WTC11 (cell line): ENCODE measurements around the gene KRTAP10-10. TPM values are rescaled to one million over a fixed set of nuclear protein-coding genes. Genes with fewer than 3 reads are reported as not detected.

Source experiments
- ATAC-seq: fragments of 200-7000 bp; cut with Tn5 transposase; 2 replicates; pipeline ENCODE4 v1.10.0; 2021; ENCODE audit warnings: mild to moderate bottlenecking, moderate library complexity
- CTCF ChIA-PET: fragments of 300-600 bp; sonication (Branson Sonifier 250); formaldehyde crosslinking; loops from one replicate; lab custom pipeline; 2021; ENCODE audit warnings: antibody characterized with exemption; lab: Charles Lee
- POLR2A ChIA-PET: fragments of 350-600 bp; sonication (Branson Sonifier 250); formaldehyde crosslinking; loops from one replicate; lab custom pipeline; 2021; ENCODE audit warnings: antibody characterized with exemption; lab: Charles Lee
- DNase-seq: peaks from one replicate; pipeline ENCODE4 v3.0.0; 2021; ENCODE audit warnings: low spot score
- H3K27ac Mint-ChIP-seq: 2 replicates; pipeline ENCODE4 v1.8.0; 2021; ENCODE audit warnings: mixed read lengths
- H3K27me3 Mint-ChIP-seq: 2 replicates; pipeline ENCODE4 v1.8.0; 2021; ENCODE audit warnings: low read depth, mild to moderate bottlenecking, moderate library complexity, mixed read lengths
- H3K36me3 Mint-ChIP-seq: 2 replicates; pipeline ENCODE4 v1.8.0; 2021; ENCODE audit warnings: mixed read lengths
- H3K4me1 Mint-ChIP-seq: 2 replicates; pipeline ENCODE4 v1.8.0; 2022; ENCODE audit warnings: mixed read lengths
- H3K4me3 Mint-ChIP-seq: 2 replicates; pipeline ENCODE4 v1.8.0; 2021; ENCODE audit warnings: mild to moderate bottlenecking, moderate library complexity, mixed read lengths
- H3K9me3 Mint-ChIP-seq: 2 replicates; pipeline ENCODE4 v1.8.0; 2021; ENCODE audit warnings: mixed read lengths
- JAZF1 ChIP-seq: fragments of 250-450 bp; sonication (Bioruptor Pico); IDR thresholded peaks from 2 replicates; pipeline ENCODE4 v1.9.0; 2021; ENCODE audit warnings: moderate library complexity, mild to moderate bottlenecking, inconsistent platforms
- NR1H2 ChIP-seq: sonication (generic); formaldehyde crosslinking; IDR thresholded peaks from 2 replicates; pipeline ENCODE4 v1.9.0; 2021; ENCODE audit warnings: mild to moderate bottlenecking, moderate library complexity, missing genetic modification reagents
- NR2C2 ChIP-seq: sonication (generic); formaldehyde crosslinking; IDR thresholded peaks from 2 replicates; pipeline ENCODE4 v1.8.0; 2022; ENCODE audit warnings: mild to moderate bottlenecking, missing genetic modification reagents
- SMAD3 ChIP-seq: sonication (generic); formaldehyde crosslinking; IDR thresholded peaks from 2 replicates; pipeline ENCODE4 v1.8.0; 2022; ENCODE audit warnings: missing genetic modification reagents, mild to moderate bottlenecking, borderline replicate concordance
- ZNF232 ChIP-seq: sonication (generic); formaldehyde crosslinking; IDR thresholded peaks from 2 replicates; pipeline ENCODE4 v1.8.0; 2022; ENCODE audit warnings: mild to moderate bottlenecking, missing genetic modification reagents
- total RNA-seq: library from RNA; stranded (reverse); gene quantifications from 3 replicates; pipeline ENCODE4 v1.2.3, GENCODE V29; 2021
- TF ChIP-seq, protein P1 (sequence below): sonication (generic); formaldehyde crosslinking; IDR thresholded peaks from 2 replicates; pipeline ENCODE4 v1.8.1; 2022; ENCODE audit warnings: low read depth, mild to moderate bottlenecking, moderate library complexity, missing genetic modification reagents, borderline replicate concordance

KRTAP10-10 gene
- total RNA-seq, 1 experiment from 2014 or later: not detected

- no peak for ATAC-seq
- peaks cover 6% of the 10 kb centered on the region; the same call in 1 of the 2 replicates for H3K27me3 Mint-ChIP-seq
- H3K9me3 Mint-ChIP-seq: peaks cover 6% of the 10 kb centered on the region
- peaks cover 21% of the 10 kb centered on the region for H3K4me1 Mint-ChIP-seq
- CTCF ChIA-PET: interaction anchor here (0.5 to 2.5 kb wide), 4 partner anchors 69 to 1722 kb away, joined by 3 to 9 read pairs (median 4); no protein-coding TSS in a partner anchor
- H3K36me3 Mint-ChIP-seq: peaks cover 8% of the 10 kb centered on the region
- no peak overlapping the region for H3K27ac Mint-ChIP-seq
- POLR2A ChIA-PET: no interaction called here
- no peak for DNase-seq
- TF ChIP-seq SMAD3 (CRISPR knock-in tag) (no peak), NR1H2 (CRISPR knock-in tag) (no peak), ZNF232 (no peak), NR2C2 (CRISPR knock-in tag) (no peak), JAZF1 (CRISPR knock-in tag) (no peak)
- TF ChIP-seq, protein P1, sequence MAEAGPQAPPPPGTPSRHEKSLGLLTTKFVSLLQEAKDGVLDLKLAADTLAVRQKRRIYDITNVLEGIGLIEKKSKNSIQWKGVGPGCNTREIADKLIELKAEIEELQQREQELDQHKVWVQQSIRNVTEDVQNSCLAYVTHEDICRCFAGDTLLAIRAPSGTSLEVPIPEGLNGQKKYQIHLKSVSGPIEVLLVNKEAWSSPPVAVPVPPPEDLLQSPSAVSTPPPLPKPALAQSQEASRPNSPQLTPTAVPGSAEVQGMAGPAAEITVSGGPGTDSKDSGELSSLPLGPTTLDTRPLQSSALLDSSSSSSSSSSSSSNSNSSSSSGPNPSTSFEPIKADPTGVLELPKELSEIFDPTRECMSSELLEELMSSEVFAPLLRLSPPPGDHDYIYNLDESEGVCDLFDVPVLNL (CRISPR knock-in tag): no peak
- TF ChIP-seq, all 79 proteins: peak for 0
- no peak overlapping the region for H3K4me3 Mint-ChIP-seq
Measured at GRCh38 chr21:44687671-44688070, 50.5 kb downstream of the KRTAP10-10 start.

Other genes with a start within 250 kb of the KRTAP10-10 start
- 4.4 to 5.7 TPM (median 4.7 TPM) in 3 replicates for gene LRRC3, start 181.8 kb upstream of the KRTAP10-10 start, total RNA-seq
- gene KRTAP10-1, start 97.2 kb upstream of the KRTAP10-10 start, total RNA-seq: not detected in 3 replicates
- 0.16 TPM in 1 of 3 replicates, not detected in the others for gene KRTAP10-2, start 85.9 kb upstream of the KRTAP10-10 start, total RNA-seq
- gene KRTAP10-3, start 78.6 kb upstream of the KRTAP10-10 start, total RNA-seq: not detected in 3 replicates
- gene KRTAP10-4, start 63.6 kb upstream of the KRTAP10-10 start, total RNA-seq: not detected in 3 replicates
- gene KRTAP10-5, start 56.8 kb upstream of the KRTAP10-10 start, total RNA-seq: not detected in 3 replicates
- 0.17 TPM in 1 of 3 replicates, not detected in the others for gene KRTAP10-6, start 44.9 kb upstream of the KRTAP10-10 start, total RNA-seq
- not detected in 3 replicates for gene KRTAP10-7, start 36.8 kb upstream of the KRTAP10-10 start, total RNA-seq
- not detected in 3 replicates for gene KRTAP10-8, start 25.3 kb upstream of the KRTAP10-10 start, total RNA-seq
- not detected in 3 replicates for gene KRTAP10-9, start 10.3 kb upstream of the KRTAP10-10 start, total RNA-seq
- not detected in 3 replicates for gene KRTAP10-11, start 9.1 kb downstream of the KRTAP10-10 start, total RNA-seq
- gene KRTAP12-4, start 17.3 kb downstream of the KRTAP10-10 start, total RNA-seq: 0.50 TPM in 1 of 3 replicates, not detected in the others
- gene KRTAP12-3, start 20.6 kb downstream of the KRTAP10-10 start, total RNA-seq: not detected in 3 replicates
- 0.25 TPM in 1 of 3 replicates, not detected in the others for gene KRTAP12-2, start 29.6 kb downstream of the KRTAP10-10 start, total RNA-seq
- 0.63 to 2.5 TPM (median 1.0 TPM) in 3 replicates for gene KRTAP12-1, start 44.8 kb downstream of the KRTAP10-10 start, total RNA-seq
- not detected in 3 replicates for gene KRTAP10-12, start 59.8 kb downstream of the KRTAP10-10 start, total RNA-seq
- 2.1 to 2.9 TPM (median 2.7 TPM) in 3 replicates for gene TSPEAR, start 74.2 kb downstream of the KRTAP10-10 start, total RNA-seq
- 109 to 117 TPM (median 113 TPM) in 3 replicates for gene UBE2G2, start 164.5 kb downstream of the KRTAP10-10 start, total RNA-seq
- 81.7 to 86.3 TPM (median 85.4 TPM) in 3 replicates for gene SUMO3, start 180.7 kb downstream of the KRTAP10-10 start, total RNA-seq
- 96.0 to 117 TPM (median 112 TPM) in 3 replicates for gene PTTG1IP, start 236.3 kb downstream of the KRTAP10-10 start, total RNA-seq